Adrenal gland (tissue), 12 donors: ENCODE data around the gene TDRD7. TPM values are rescaled to one million over a fixed set of nuclear protein-coding genes. Genes with fewer than 3 reads are reported as not detected.

Experiments
- DNase-seq, 7 donors: peaks; one replicate each; pipeline ENCODE4 v3.0.0-alpha.2; 2019 to 2020
- H3K27ac ChIP-seq, 5 donors: fragments of 200-600 bp; sonication (generic) in 4 of 5; 1 replicate in 3 of 5; 2 replicates in 2 of 5; pipeline versions ENCODE4 v1.5.1 to v1.8.0; 2016 to 2020; ENCODE audit warnings: mild to moderate bottlenecking in 1 of 5
- H3K27me3 ChIP-seq: fragments of 200-600 bp; 2 replicates; pipeline ENCODE4 v1.8.0; 2021
- H3K36me3 ChIP-seq, 2 donors: fragments of 200-600 bp; replicated peaks in 1 of 2; 1 replicate in 1 of 2; 2 replicates in 1 of 2; pipeline versions ENCODE4 v1.5.1 to v1.8.0; 2018 to 2022
- H3K4me1 ChIP-seq, 2 donors: fragments of 200-600 bp; replicated peaks in 1 of 2; 1 replicate in 1 of 2; 2 replicates in 1 of 2; pipeline versions ENCODE4 v1.5.1 to v1.8.0; 2018 to 2021
- H3K4me3 ChIP-seq, 4 donors: fragments of 200-600 bp; sonication (generic) in 3 of 4; one replicate each; pipeline ENCODE4 v1.5.1; 2016 to 2018
- H3K9me3 ChIP-seq, 3 donors: fragments of 200-600 bp; sonication (generic) in 1 of 3; replicated peaks in 1 of 3; 1 replicate in 2 of 3; 2 replicates in 1 of 3; pipeline versions ENCODE4 v1.5.1 to v1.8.0; 2016 to 2021
- CTCF ChIP-seq, 6 experiments: fragments of 450-650 bp in 4 of 6; fragments of 200-600 bp in 2 of 6; sonication (generic) in 1 of 6; IDR thresholded peaks; 1 replicate in 5 of 6; 2 replicates in 1 of 6; pipeline versions ENCODE4 v1.5.1 to v1.8.0; 2016 to 2021; ENCODE audit warnings: antibody characterized with exemption in 6 of 6, mild to moderate bottlenecking in 2 of 6, moderate library complexity in 1 of 6
- POLR2A ChIP-seq, 2 donors: fragments of 450-650 bp; IDR thresholded peaks; one replicate each; pipeline ENCODE4 v1.6.1; 2017; ENCODE audit warnings: antibody characterized with exemption in 2 of 2, mild to moderate bottlenecking in 2 of 2, moderate library complexity in 1 of 2
- WGBS, 4 donors: extraction: QIAGEN DNeasy Blood & Tissue Kit in 2 of 4; methylation state at CpG; one replicate each; pipeline versions ENCODE4 v1.1.5 to v1.1.7; 2013 to 2017; 5-methylcytosine and 5-hydroxymethylcytosine counted together
- intact Hi-C, 2 donors: fragments of 100-400 bp; cut with DNase I; formaldehyde crosslinking; loops; one replicate each; pipeline versions ENCODE4 v1.14.1 to v1.15.0; 2022 to 2023
- polyA plus RNA-seq, 3 donors: library from polyadenylated mRNA; stranded (reverse); fragments of 200-250 nt in 2 of 3; fragments of 350-450 nt in 1 of 3; fragmentation: Illumina TruSeq in 1 of 3; extraction: RNeasy Lipid Tissue Mini Kit (QIAGEN cat#74804) in 1 of 3; gene quantifications; one replicate each; pipeline ENCODE4 v1.2.3, GENCODE V29; 2013 to 2014
- total RNA-seq, 9 donors: library from RNA; depleted of rRNA in 4 of 9; stranded (reverse); fragments of >200 nt in 4 of 9; fragments of 120-200 nt in 1 of 9; fragmentation: NEBNext Ultra II Directional in 1 of 9; extraction: Animal tissue kit (Norgen Biotek cat#: 25700) in 1 of 9; gene quantifications; one replicate each; pipeline versions ENCODE4 v1.1.0 to v1.2.4, GENCODE V29; 2013 to 2023
- donor health status: healthy with polysubstance abuse.
- donor health status: Bipolar disorder and iron deficiency.
- donor health status: DM: yes; HTN: yes; CAD: no.
- donor health status: DM: no; HTN: no; CAD: no.
- donor health status: DM: no; HTN: no; CAD: no.
- donor health status: DM: yes; HTN: yes; CAD: no.

Gene TDRD7
- total and polyA plus RNA-seq, 12 donors, result 5.2 to 13.3 (median 9.2) TPM

- Histone ChIP-seq H3K36me3 (no peaks in the 10 kb centered on the region), H3K9me3 (no peaks in the 10 kb centered on the region), H3K4me1 (peaks cover 0 to 6% of the 10 kb centered on the region in 2 donors), H3K27ac (no peak overlapping the region), H3K27me3 (no peaks in the 10 kb centered on the region), H3K4me3 (no peak overlapping the region)
- intact Hi-C loops, result loop anchor here in 1 of 2 donors (5.0 kb wide), 1 partner anchor 142 kb away; no protein-coding TSS in a partner anchor
- peak in 2 of 7 donors; percentile 8 to 59 for DNase-seq
- 76 to 89% (median 87%) methylated on average over 2 of the region's 2 CpGs for WGBS, 4 donors
- TF ChIP-seq POLR2A (IDR thresholded peaks at IDR 0.05), result no peak
- peak in 4 of 6 experiments; percentile 26 to 39 (median 29) for TF ChIP-seq CTCF (IDR thresholded peaks at IDR 0.05)
These were observed 58.2 kb downstream of the TDRD7 start for GRCh38 chr9:97470076-97470475.

GRCh38 chr9:97473717-97474116, 61.8 kb downstream of the TDRD7 start:
- H3K4me3 ChIP-seq, result no peak overlapping the region
- DNase-seq, result no peak
- H3K9me3 ChIP-seq, result no peaks in the 10 kb centered on the region
- TF ChIP-seq POLR2A (IDR thresholded peaks at IDR 0.05) (no peak), CTCF (IDR thresholded peaks at IDR 0.05) (no peak)
- H3K4me1 ChIP-seq, result peaks cover 0 to 5% of the 10 kb centered on the region in 2 donors
- no peaks in the 10 kb centered on the region for H3K36me3 ChIP-seq
- no peak overlapping the region for H3K27ac ChIP-seq
- H3K27me3 ChIP-seq, result no peaks in the 10 kb centered on the region
- intact Hi-C loops, result loop anchor here in 1 of 2 donors (5.0 kb wide), 1 partner anchor 139 kb away; no protein-coding TSS in a partner anchor
- 79 to 83% (median 80%) methylated on average over 3 of the region's 3 CpGs for WGBS, 4 donors

GRCh38 chr9:97474372-97474925, 62.6 kb downstream of the TDRD7 start:
- Histone ChIP-seq H3K36me3 (no peaks in the 10 kb centered on the region), H3K4me1 (no peaks in the 10 kb centered on the region), H3K27me3 (no peaks in the 10 kb centered on the region), H3K9me3 (no peaks in the 10 kb centered on the region), H3K4me3 (no peak overlapping the region), H3K27ac (no peak overlapping the region)
- no peak for TF ChIP-seq POLR2A (IDR thresholded peaks at IDR 0.05)
- no peak for TF ChIP-seq CTCF (IDR thresholded peaks at IDR 0.05)
- no peak for DNase-seq
- 86 to 95% (median 91%) methylated on average over 5 of the region's 5 CpGs for WGBS, 4 donors
- intact Hi-C loops, result loop anchor here in 1 of 2 donors (5.0 kb wide), 1 partner anchor 138 kb away; no protein-coding TSS in a partner anchor

GRCh38 chr9:97475059-97475458, 63.2 kb downstream of the TDRD7 start:
- Histone ChIP-seq H3K27ac (no peak overlapping the region), H3K9me3 (no peaks in the 10 kb centered on the region), H3K36me3 (no peaks in the 10 kb centered on the region), H3K27me3 (no peaks in the 10 kb centered on the region), H3K4me1 (no peaks in the 10 kb centered on the region), H3K4me3 (no peak overlapping the region)
- no peak for TF ChIP-seq POLR2A (IDR thresholded peaks at IDR 0.05)
- no peak for TF ChIP-seq CTCF (IDR thresholded peaks at IDR 0.05)
- no peak for DNase-seq
- WGBS, 4 donors, result 90 to 97% (median 94%) methylated on average over 2 of the region's 2 CpGs
- intact Hi-C loops, result no loop called here
